GM18499 (cell line): ENCODE measurements around the gene PSMG4.
"Not testable (repeated sequence)": the region's sequence is repeated elsewhere in the genome, so short reads cannot be mapped to it uniquely, and the experiment has no call there.

Experiments
- ATAC-seq: cut with Tn5 transposase; IDR thresholded peaks from one replicate; pipeline ENCODE4 v1.9.1; 2021; ENCODE audit warnings: moderate number of reproducible peaks; ENCODE audit not compliant: insufficient read depth, unreplicated experiment

PSMG4 gene

DNA sequence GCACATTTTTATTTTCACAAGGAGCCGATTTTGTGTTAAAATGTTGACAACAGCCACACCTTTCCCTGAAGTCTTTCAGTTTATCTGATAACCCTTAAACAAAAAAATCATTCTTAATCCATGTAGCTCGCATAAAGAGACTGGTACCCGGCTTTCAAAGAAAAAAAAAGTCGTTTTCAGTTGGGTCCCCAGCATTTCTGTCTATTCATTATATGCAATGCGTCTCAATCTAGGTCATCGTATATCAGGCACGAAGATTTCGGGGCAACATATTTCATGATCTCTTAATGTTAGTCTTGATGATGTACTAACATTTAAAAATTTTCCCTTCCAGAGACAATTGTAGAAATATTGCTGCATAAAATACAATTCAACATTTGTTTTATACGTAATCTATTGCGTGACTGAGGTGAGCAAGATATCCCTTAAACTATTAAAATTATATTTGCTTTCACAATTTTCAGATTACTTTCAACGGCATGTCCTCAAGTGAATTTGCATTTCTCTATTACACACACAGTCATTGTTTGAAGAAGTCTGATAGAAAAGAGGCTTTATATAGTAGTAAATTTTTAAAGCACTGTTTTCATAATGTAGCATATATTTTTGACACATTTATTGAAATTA, 28.4 kb upstream of the PSMG4 start:
- no peak for ATAC-seq

DNA sequence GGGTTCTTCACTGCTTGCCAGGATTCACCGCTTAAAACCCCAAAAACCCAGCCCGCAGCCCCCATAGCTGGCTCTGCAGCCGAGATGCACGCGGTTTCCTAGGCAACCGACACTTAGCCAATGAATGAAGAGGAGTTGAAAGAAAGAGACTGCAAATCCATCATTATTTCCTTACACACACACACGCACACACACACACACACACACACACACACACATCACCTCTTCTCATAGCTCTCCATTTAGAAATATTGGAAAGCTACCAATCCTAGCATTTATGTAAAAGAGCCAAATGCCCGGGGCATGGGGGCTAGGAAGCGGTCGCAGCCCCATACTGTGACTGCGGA, 27.9 kb upstream of the PSMG4 start:
- ATAC-seq: no peak

DNA sequence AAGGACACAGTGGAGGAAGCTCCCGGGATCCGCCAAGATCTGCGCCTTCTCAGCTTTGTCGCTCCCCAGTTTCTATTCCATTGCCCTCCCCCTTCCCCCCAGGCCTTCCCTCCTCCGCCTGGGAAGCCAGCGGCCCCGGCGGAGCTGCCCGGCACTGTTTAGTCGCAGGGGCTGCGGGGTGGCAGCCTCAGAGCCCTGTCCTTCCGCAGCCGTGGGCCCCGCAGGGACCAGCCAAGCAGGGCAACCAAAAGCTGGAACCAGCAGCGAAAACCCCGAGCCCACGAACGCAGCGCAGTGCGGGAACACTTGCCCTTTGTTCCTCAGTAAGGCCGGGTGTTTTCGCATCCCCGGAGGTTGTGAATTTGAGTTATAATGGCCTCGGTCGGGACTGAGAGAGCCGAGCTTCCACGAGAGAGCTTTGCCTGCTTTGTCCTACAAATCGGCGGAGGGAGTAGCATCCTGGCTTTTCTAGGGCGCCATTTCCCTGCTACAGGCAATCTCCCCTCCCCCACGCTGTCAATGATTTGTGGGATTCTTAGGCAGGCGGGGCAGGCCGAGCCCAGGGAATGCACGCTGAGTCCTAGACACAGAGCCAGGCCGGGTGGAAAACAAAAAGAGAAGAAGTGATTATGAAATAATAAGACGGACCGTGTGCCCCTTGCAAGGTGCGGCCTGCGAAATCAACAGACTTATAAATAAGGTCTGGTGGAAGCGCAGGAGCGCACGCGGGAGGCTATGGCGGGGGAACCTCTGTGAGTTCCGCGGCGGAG, 27.3 kb upstream of the PSMG4 start:
- ATAC-seq: no peak

DNA sequence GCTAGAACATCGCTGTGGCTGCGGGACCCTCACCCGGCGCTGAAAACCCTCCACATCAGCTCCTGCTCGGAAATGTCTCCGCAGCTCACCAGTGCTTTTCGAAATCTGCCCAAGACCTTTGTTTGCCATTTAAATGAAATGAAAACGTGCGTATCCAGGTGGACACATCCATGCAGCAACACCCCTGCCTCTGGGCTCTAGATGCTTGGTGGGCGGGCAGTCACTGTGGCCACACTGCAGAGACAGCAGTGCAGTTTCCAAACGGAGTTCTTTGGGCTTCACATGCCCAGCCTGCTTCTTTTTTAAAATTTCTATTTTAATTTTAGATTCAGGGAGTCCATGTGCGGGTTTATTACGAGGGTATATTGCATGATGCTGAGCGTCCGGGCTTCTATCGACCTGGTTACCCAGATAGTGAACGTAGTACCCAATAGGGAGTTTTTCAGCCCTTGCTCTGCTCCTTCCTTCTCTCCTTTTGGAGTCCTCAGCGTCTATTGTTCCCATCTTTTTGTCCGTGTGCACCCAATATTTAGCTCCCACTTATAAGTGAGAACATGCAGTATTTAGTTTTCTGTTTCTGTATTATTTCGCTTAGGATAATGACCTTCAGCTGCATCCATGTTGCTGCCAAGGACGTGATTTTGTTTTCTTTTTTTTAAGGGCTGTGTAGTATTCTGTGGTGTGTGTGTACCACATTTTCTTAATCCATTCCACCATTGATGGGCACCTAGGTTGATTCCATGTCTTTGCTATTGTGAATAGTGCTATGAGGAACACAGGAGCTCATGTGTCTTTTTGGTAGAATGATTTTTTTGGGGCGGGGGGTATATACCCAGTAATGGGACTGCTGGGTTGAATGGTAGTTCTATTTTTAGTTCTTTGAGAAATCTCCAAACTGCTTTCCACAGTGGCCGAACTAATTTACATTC, 26.5 kb upstream of the PSMG4 start:
- no peak for ATAC-seq

DNA sequence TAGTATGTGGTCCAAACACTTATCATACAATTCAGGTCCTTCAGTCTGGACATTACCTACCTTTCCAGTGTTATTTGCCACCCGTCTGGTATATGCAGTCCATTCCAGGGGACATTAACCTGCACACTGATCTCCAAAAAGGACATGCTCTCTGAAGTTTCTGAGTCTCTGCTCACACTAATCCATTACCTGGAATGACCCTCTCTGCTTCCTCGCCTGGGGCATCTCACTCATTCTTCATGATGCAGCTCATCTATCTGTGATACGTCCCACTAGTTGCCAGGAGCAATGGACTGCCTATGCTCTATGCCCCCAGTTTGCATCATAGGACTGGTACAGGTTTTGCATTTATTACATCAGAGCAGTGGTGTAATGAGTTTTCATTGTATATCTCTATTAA, 25.4 kb upstream of the PSMG4 start:
- no peak for ATAC-seq

DNA sequence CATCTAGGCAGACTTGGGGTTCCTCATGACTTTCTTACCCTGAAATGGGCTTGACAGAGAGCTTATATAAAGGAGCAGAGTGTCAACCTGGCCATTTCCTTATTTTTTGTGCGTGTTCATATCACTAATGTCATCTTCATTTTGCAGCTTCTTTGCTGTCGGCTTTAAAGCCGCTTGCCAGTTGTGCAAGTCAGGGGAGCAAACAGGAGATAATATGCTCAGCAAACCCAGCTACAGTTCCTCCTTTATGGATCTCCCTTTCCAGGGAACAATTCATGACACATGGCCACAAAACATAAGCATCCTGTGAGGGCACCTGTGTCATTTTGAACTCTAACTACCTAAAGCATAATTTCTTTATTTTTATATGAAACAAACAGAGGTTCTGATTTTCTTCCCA, 24.8 kb upstream of the PSMG4 start:
- ATAC-seq: no peak

DNA sequence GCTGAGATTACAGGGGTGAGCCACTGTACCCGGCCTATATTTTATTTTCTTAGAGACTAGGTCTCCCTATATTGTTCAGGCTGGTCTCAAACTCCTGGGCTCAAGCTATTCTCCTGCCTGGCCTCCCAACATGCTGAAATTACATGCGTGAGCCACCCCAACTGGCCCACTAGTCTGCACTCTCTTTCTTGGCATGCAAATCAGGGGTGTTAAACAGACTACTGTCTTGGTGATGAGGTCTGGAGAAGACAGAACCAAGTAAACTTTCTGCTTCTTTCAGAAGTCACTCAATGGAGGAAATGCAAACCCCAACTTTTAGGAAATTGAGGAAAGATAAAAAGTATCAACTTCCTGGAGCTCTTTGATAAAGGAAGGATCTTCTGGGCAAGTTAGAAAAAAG, 23.3 kb upstream of the PSMG4 start:
- no peak for ATAC-seq

DNA sequence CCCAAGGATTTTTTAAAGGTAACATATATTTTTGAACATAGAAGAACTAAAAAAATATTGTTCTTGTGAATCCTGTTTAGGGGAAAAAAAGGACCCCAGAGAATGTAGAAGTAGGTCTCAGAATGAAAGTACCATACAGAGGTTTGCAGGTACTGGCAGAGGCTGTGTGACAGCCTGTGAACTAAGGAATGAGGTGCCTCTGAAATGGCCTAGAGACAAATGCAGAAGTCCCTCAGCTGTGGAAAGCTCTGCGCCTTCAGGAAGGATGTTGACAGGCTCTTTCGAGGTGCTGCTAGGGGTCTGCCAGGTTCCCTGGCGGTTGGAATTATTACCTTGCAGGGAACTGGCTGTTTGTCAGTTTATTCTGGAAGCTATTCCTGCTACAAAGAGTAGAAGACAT, 22.7 kb upstream of the PSMG4 start:
- no peak for ATAC-seq

DNA sequence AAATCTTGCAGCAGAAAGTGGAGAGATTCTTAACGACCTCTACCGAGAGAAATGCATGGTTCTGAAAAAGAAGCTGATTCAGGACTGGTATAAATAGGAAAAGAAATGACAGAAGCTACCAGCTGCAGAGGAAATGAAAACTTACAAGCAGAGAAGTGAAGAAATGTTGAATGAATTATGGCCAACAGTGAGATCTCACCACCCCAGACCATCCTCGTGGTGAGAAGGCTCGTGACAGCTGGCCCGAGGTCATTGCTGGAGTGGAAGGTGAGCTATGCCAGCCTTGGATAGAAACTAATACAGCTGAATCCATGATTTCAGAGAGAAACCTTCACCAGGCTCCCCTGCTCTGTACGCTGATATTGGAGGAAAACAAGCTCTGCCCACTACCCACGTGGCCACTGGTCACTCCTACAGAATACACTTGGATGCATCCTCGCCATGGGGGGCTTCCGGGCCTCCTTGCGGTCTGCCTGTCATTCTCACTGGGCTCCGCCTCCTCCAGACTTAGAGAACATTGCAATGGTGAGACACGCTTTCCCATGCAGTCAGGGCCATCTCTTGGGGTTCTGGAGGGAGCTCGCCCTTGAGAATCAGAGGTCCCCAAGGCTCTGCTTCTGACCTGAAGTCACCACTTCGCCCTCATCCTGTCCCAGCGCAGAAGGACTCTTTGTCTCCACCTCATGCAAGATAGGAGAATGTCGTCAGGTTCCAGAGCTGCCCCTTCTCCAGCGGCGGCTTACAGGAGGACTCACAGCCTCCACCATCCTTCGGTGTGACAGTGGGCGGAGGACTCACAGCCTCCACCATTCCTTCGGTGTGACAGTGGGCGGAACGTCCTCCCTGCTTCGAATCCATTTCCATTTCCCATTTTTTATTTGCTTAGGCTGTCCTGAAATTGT, 20.7 kb upstream of the PSMG4 start:
- ATAC-seq: no peak

DNA sequence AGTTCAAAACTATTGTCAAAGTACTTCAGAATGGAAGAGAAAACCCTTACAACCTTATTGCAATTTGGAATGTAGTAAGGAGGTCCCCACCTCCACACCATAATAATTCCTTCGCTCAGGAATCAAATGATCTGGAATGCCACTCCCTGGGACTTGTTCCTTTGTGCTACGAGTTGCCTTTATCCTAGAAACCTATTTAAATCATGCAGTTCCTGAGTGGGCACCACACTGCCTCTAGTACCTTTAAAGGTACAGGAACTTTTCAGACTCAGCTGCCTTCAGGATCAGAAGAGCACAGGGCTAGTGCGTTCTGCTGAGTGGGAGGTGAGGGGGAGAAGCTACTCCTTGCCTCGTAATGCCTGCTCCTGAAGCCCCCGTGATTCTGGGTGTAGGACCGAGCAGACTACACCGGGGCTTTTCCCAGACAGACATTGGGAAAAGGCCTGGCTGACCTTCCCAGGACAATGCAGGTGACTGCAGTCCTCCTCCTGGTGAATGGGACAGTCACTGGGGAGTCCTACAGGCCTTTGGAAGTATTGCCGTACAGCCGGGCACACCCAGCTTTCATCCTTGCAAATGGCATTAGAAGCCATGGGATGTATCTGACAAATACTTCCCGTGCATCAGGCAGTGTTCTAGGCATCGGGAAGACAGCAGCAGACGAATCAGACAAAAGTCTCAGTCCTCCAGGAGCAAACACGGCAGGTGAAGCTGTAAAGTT, 19.5 kb upstream of the PSMG4 start:
- no peak for ATAC-seq

DNA sequence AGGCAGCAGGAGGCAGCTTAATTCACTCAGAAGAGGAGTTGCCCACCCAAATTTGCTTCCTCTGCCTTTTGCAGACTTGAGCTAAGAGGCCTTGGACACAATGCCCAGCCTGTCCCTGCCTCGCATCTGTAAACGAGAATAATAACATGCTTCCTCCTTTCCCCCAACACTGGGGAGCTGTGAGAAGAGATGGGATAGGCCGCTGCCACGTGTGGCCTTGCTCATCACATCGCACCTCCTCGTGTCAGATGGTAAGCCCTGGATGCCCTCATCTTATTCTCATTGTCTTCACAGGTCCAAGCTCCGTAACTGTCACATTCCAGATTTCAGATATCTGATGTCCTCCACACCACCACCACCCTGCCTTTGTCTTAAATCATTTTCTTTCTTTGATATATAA, 18.2 kb upstream of the PSMG4 start:
- no peak for ATAC-seq

DNA sequence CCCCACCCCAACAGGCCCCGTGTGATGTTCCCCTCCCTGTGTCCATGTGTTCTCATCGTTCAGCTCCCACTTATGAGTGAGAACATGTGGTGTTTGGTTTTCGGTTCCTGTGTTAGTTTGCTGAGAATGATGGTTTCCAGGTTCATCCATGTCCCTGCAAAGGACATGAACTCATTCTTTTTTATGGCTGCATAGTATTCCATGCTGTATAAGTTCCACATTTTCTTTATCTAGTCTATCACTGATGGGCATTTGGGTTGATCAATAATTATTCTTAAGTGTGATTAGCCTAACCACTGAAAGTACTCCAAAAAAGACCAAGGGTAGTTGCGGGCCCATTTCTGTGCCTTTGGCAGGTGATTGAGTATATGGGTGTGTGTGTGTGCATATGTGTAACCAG, 17.0 kb upstream of the PSMG4 start:
- not testable (repeated sequence) for ATAC-seq

DNA sequence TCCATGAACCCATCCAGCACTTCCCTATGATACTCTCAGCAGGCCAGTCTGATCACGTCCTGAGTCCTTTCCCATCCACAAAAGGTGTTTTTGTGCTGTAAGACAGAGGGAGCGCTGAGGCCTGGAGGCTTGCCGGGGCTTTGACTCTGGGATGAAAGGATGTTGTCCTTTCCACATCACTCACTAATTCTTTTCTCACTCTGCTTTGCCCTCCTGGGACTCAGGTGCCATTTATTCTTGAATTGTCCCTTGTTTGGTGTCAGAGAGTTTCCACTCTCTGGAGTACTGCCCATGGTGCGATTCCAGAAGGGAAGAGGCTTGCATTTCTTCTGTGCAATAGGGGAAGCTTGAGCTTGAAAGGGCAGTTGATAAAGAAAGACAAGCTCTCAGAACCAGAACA, 16.0 kb upstream of the PSMG4 start:
- ATAC-seq: no peak

DNA sequence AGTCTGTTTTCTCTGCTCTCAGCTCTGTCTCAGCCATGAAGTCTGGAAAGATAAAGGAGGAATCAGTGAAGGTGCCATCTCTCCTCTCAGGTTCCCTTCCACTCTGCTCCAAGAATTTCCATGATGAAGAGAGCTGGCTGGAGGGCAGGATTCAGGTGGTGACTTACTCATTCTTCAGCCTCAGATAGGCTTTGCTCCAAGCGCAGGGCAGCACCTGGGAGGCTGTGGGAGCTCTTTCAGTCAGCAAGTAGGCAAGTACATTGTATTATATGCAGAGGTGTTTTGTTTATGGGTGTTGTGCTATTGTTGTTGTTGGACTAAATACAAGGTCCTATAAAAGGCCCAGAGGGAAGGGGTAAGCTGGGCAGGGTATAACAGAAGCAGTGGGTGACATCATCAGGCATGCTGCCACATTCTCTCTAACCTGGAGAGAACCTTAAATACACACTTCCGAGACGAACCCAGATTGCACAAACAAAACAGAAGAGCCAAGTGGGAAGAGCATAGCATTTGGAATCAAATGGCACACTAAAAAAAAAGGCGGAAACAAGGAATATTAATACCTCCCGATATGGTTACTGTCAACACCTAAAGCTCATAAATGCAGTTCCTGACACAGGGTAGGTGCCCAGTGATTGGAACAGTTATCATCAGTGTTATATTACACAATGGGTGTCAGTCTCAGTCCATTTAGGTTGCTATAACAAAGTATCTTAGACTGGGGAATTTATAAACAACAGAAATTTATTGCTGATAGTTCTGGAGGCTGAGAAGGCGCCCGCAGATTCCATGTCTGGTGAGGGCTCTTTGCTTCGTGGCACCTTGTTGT, 14.5 kb upstream of the PSMG4 start:
- no peak for ATAC-seq

DNA sequence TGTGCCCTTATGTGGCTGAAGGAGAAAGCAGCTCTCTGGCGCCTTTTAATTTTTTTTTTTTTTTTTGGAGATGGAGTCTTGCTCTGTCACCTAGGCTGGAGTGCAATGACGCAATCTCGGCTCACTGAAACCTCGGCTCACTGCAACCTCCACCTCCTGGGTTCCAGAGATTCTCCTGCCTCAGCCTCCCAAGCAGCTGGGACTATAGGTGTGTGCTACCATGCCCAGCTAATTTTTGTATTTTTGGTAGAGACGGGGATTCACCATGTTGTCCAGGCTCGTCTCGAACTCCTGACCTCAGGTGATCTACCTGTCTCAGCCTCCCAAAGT, 13.9 kb upstream of the PSMG4 start:
- ATAC-seq: not testable (repeated sequence)

DNA sequence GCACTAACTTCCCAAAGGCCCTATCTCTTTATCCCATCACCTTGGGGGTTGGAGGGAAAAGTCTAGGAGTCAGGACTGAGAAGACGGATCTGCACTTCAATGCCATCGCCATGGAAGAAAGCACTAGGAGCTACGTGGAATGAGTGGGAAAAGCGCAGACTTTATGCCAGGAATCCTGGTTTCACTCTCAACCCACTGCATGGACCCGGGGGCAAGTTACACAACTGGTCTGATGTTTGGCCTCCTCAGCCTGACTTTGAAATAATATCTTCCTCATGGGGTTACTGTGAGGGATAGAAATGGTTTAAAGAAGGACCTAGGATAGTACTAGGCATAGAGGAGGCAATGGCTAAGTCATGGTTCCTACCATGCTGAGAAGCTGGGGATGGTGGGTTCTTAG, 13.5 kb upstream of the PSMG4 start:
- ATAC-seq: no peak

DNA sequence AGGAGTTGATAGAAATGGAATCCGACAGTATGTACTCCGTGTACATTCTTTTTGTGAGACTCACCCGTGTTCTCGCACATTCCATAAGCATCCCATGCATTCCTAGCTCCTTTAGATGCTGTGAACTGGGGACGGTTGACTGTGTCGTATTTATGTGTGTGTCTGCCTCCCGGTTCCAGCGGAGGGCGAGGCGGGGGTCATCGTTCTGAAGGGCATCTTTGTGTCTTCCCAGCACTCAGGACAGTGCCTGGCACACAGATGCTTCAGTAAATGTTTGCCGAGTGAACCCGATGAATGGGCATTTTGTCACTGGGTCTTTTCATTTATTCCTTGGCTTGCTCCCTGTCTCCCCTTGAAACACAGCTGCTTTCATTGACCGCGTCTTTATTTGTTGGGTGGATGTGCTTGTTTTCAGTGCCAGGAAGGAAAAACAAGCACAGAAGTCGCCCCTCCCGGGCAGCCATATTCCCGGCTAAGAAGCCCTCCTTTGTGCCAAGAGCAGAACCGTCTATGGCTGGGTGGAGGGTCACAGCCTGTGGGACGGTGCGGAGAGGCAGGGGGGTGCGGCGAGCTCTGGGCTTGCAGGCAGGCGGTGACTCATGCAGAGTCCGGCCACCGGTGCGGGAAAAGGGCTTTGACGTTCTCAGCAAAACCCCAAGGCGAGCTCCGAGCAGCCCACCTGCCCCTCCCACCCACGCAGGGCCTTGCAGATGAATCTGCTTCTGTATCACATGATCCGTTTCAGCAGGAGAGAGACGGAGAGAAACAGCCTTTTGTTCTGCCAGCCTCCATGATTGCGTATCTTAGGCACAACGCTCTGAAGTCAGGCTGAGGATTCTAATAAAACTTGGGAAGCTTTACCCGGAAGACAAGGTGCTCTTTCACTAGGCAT, 11.2 kb upstream of the PSMG4 start:
- ATAC-seq: no peak

DNA sequence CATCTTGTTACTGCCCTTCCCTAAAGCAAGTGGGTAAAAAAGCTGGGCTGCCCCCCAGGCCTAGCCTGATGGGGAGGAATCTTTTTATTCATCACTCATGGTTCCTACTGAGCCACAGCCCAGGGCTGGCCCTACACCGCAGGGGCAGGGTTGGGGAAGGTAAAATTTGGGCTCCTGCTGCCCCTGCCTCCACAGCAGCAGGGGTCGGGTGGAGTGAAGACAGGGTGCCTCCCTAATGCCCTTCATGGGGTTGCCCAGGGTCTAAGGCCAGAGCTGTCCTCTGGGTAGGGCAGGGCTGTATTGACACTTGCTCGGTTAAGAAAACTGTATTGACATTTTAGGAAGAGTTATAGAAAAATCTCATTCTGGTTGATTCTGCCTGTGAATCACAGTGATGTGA, 8.9 kb upstream of the PSMG4 start:
- ATAC-seq: no peak
